HK-2 (cell line): ENCODE data around the gene ARL13B.
"Not testable (repeated sequence)": the region's sequence is repeated elsewhere in the genome, so short reads cannot be mapped to it uniquely, and the experiment has no call there.

Experiments used
- DNase-seq: peaks from one replicate; pipeline ENCODE4 v3.0.0-alpha.2; 2018; ENCODE audit not compliant: unreplicated experiment

ARL13B gene

GRCh38 chr3:94001191-94001590 lies 21.2 kb downstream of the ARL13B start:
- no peak for DNase-seq

GRCh38 chr3:94001827-94002495 lies 22.0 kb downstream of the ARL13B start:
- DNase-seq, result no peak

- no peak for DNase-seq
Measured at GRCh38 chr3:94004301-94004910, 24.5 kb downstream of the ARL13B start.

GRCh38 chr3:94008253-94008652 lies 28.3 kb downstream of the ARL13B start:
- no peak for DNase-seq

GRCh38 chr3:94009608-94010007 lies 29.7 kb downstream of the ARL13B start:
- DNase-seq, result no peak

- no peak for DNase-seq
Measured at GRCh38 chr3:94011233-94011711, 31.3 kb downstream of the ARL13B start.

- no peak for DNase-seq
Measured at GRCh38 chr3:94012185-94012584, 32.2 kb downstream of the ARL13B start.

GRCh38 chr3:94015025-94015424 lies 35.1 kb downstream of the ARL13B start:
- DNase-seq, result no peak

- DNase-seq, result no peak
Measured at GRCh38 chr3:94019659-94020058, 39.7 kb downstream of the ARL13B start.

GRCh38 chr3:94020293-94020692 lies 40.3 kb downstream of the ARL13B start:
- DNase-seq, result no peak

- no peak for DNase-seq
Measured at GRCh38 chr3:94024385-94024784, 44.4 kb downstream of the ARL13B start.

GRCh38 chr3:94026623-94027022 lies 46.7 kb downstream of the ARL13B start:
- DNase-seq, result no peak

- DNase-seq, result no peak
Measured at GRCh38 chr3:94028093-94028837, 48.3 kb downstream of the ARL13B start, which contains the start of gene STX19. TSS of gene STX19 (minus strand) at chr3:94028597. CDS start at chr3:94015269, 13,328 bp downstream.

- DNase-seq, result no peak
Measured at GRCh38 chr3:94036909-94037507, 57.1 kb downstream of the ARL13B start.

GRCh38 chr3:94043285-94043684 lies 63.3 kb downstream of the ARL13B start:
- no peak for DNase-seq

- DNase-seq, result not testable (repeated sequence)
Measured at GRCh38 chr3:94044100-94044936, 64.4 kb downstream of the ARL13B start.

GRCh38 chr3:94046533-94046932 lies 66.6 kb downstream of the ARL13B start:
- no peak for DNase-seq

- no peak for DNase-seq
Measured at GRCh38 chr3:94049267-94049666, 69.3 kb downstream of the ARL13B start.

- no peak for DNase-seq
Measured at GRCh38 chr3:94050546-94050945, 70.6 kb downstream of the ARL13B start.

- no peak for DNase-seq
Measured at GRCh38 chr3:94061297-94061696, 81.3 kb downstream of the ARL13B start.
